ENCODE measurements around the gene EPS15. TPM values are rescaled to one million over a fixed set of nuclear protein-coding genes. Genes with fewer than 3 reads are reported as not detected.

Gene EPS15
- total and polyA plus RNA-seq, 2 experiments from 2014 or later = 26.9 to 41.1 TPM

DNA sequence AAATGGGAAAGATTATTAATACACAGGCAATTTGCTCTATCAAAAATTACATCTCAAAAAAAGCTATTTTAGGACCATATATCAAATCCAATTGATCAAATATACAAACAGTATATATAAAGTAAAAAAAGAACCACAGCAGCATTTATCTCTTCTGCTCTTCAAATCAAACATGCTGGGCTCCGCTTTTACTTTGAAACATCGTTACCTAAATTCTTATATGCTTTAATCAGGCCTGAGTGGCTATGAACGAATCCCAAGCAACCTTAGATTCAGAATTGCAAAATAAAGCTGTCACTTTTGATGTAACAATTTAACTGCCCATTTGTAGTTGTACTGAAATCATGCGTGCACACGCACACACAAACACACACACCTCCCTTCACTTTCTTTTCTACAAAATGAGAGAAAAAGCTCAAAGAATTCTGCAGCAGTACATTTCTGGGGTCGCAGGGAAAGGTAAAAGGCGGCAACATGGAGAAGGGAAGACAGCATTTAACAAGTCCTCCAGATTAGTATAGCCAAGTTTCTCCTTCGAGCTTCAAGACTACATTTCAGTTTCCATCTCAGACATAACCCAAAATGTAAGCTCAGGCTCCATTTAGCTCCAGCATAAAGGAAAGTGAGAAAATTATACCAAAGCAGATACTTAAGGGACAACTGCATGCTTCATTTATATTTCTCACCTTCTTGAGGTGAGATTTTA, 96.5 kb downstream of the EPS15 start:
- Histone ChIP-seq H3K9me3 (ENCODE audit: low read depth) (no peaks in the 10 kb centered on the region), H3K9me2 (ENCODE audit: insufficient read depth) (no peaks in the 10 kb centered on the region), H3K27me3 (replicated peaks; ENCODE audit: insufficient read depth) (no peaks in the 10 kb centered on the region), H3K79me2 (ENCODE audit: insufficient read depth) (no peaks in the 10 kb centered on the region), H3K4me2 (ENCODE audit: unreplicated experiment) (no peak overlapping the region), H2AFZ (peak overlapping the region; percentile 40), H3K4me3 (no peak overlapping the region), H3F3A (ENCODE audit: insufficient read depth) (0 out of 2 replicates have a peak, but pooled peaks cover 4% of the 10 kb centered on the region), H3K36me3 (ENCODE audit: low read depth) (peaks cover 6% of the 10 kb centered on the region; the same call in 1 of the 2 replicates), H3K27ac (no peak overlapping the region; the same call in 1 of the 2 replicates), H4K20me1 (ENCODE audit: insufficient read depth) (no peaks in the 10 kb centered on the region), H3K9ac (no peak overlapping the region), H3K4me1 (ENCODE audit: insufficient read depth) (peaks cover 17% of the 10 kb centered on the region)
- in situ Hi-C loops (cut with MboI) = no loop called here
- 68 to 75% methylated on average over 8 of the region's 8 CpGs for WGBS, 2 experiments (ENCODE audit: low coverage in 1 of 2, low lambda C conversion rate in 2 of 2, missing lambda C conversion rate in 2 of 2)
- no peak for TF ChIP-seq EZH2 (IDR thresholded peaks at IDR 0.05; ENCODE audit: insufficient read depth, poor library complexity, severe bottlenecking)
- TF ChIP-seq EZH2phosphoT487 (IDR thresholded peaks at IDR 0.05; ENCODE audit: insufficient read depth, low read depth) = no peak
- no peak for DNase-seq

DNA sequence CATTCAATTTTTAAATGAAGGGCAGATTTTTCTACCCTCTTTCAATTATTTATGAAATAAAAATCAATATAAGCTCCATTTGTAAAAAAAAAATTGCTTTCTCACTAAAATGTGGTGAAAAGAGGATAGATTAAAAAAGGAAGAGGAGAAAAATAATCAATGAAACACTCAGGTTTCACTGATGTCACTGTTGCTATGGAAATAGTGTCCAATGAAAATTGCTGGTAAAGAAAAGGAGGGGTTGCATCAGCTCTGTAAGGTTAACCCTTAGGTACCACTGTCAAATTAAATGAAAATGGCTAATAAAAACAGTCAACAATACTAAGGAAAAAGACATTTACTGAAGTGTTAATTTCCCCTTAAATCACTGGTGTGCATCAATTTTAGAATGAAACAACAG, 97.1 kb downstream of the EPS15 start:
- Histone ChIP-seq H3K36me3 (ENCODE audit: low read depth) (0 out of 2 replicates have a peak, but pooled peaks cover 6% of the 10 kb centered on the region), H4K20me1 (ENCODE audit: insufficient read depth) (no peaks in the 10 kb centered on the region), H2AFZ (peak overlapping the region; percentile 40), H3K4me1 (ENCODE audit: insufficient read depth) (peaks cover 23% of the 10 kb centered on the region), H3F3A (ENCODE audit: insufficient read depth) (0 out of 2 replicates have a peak, but pooled peaks cover 4% of the 10 kb centered on the region), H3K9me3 (ENCODE audit: low read depth) (no peaks in the 10 kb centered on the region), H3K4me3 (peak overlapping the region; percentile 60), H3K9ac (peak overlapping the region; percentile 52), H3K9me2 (ENCODE audit: insufficient read depth) (no peaks in the 10 kb centered on the region), H3K27me3 (replicated peaks; ENCODE audit: insufficient read depth) (no peaks in the 10 kb centered on the region), H3K79me2 (ENCODE audit: insufficient read depth) (no peaks in the 10 kb centered on the region), H3K4me2 (ENCODE audit: unreplicated experiment) (peak overlapping the region; percentile 71), H3K27ac (peak overlapping the region; percentile 22)
- in situ Hi-C loops (cut with MboI) = no loop called here
- peak; percentile 78 for DNase-seq
- TF ChIP-seq EZH2 (IDR thresholded peaks at IDR 0.05; ENCODE audit: insufficient read depth, poor library complexity, severe bottlenecking) = no peak
- no peak for TF ChIP-seq EZH2phosphoT487 (IDR thresholded peaks at IDR 0.05; ENCODE audit: insufficient read depth, low read depth)

DNA sequence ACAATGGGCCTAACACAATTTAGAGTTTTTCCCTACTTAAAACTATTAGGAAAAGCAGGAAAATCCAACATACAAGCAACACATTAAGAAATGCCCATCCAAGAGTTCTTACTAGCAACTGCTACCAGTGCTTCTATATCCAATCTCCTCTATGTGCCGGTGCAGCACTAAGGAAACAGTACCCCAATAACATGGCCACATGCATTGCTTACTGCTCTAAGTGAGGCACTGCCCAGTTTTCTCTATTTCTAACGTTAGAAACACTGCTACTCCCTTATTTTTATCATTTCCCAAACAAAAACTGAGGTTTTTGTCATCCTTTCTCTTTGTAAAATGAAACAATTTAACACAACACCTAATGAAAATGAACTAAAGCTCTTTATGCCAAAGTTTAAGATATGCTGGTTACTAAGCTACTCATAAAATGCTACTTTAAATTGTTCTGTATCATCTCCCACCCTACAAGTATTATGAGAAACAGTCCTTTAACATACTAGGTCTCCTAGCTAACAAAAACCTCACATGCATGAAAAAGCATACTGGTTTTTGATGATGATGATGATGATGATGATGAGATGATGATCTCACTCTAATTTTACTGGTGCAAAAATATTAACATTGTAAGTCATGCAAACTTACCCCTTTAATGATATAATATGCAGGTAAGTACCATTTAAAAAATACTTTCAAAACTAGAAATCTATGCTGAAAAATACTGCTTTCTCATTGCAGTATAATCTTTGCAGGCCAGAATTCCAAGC, 98.0 kb downstream of the EPS15 start:
- Histone ChIP-seq H2AFZ (no peak overlapping the region), H3K79me2 (ENCODE audit: insufficient read depth) (no peaks in the 10 kb centered on the region), H3K4me1 (ENCODE audit: insufficient read depth) (peaks cover 23% of the 10 kb centered on the region), H3K9me3 (ENCODE audit: low read depth) (no peaks in the 10 kb centered on the region), H3K36me3 (ENCODE audit: low read depth) (0 out of 2 replicates have a peak, but pooled peaks cover 6% of the 10 kb centered on the region), H3F3A (ENCODE audit: insufficient read depth) (0 out of 2 replicates have a peak, but pooled peaks cover 4% of the 10 kb centered on the region), H3K4me2 (ENCODE audit: unreplicated experiment) (peak overlapping the region; percentile 71), H3K9ac (peak overlapping the region; percentile 52), H3K4me3 (peak overlapping the region; percentile 60; the same call in 1 of the 2 replicates), H4K20me1 (ENCODE audit: insufficient read depth) (no peaks in the 10 kb centered on the region), H3K27ac (peak overlapping the region; percentile 22; the same call in 1 of the 2 replicates), H3K27me3 (replicated peaks; ENCODE audit: insufficient read depth) (no peaks in the 10 kb centered on the region), H3K9me2 (ENCODE audit: insufficient read depth) (no peaks in the 10 kb centered on the region)
- in situ Hi-C loops (cut with MboI) = no loop called here
- no peak for DNase-seq
- TF ChIP-seq EZH2 (IDR thresholded peaks at IDR 0.05; ENCODE audit: insufficient read depth, poor library complexity, severe bottlenecking) (no peak), EZH2phosphoT487 (IDR thresholded peaks at IDR 0.05; ENCODE audit: insufficient read depth, low read depth) (no peak)
- WGBS, 2 experiments (ENCODE audit: low coverage in 1 of 2, low lambda C conversion rate in 2 of 2, missing lambda C conversion rate in 2 of 2) = 71 to 84% methylated on average over 2 of the region's 2 CpGs

DNA sequence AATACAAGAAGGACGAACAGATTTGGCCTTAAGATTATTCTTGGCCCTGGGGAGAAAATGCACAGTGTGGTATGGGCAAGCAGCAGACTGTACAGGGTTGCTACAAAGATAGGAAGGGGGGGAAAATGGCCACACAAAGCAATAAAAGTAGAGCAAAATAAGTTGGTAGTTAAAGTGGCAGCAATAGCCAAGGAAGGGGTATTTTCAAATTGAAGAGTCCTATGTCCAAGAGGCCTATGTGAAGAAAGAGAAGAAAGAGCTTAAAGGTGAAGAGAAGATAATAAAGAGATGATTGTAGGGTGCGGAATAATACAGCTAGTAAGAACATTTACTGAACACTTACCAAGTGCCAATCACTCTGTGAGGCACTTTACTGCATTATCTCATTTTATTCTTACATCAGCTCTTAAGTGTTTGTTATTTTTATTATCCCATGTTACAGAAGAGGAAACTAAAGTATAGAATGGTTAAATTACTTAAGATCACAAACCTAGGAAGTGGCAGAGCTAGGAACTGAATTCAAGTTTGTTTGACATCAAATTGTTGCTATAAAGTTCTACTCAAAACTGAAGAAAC, 100.6 kb downstream of the EPS15 start:
- H3K9ac ChIP-seq = no peak overlapping the region
- 100% methylated on average over 2 of the region's 2 CpGs for WGBS, 2 experiments (ENCODE audit: low coverage in 1 of 2, low lambda C conversion rate in 2 of 2, missing lambda C conversion rate in 2 of 2)
- H3K4me1 ChIP-seq (ENCODE audit: insufficient read depth) = peaks cover 17% of the 10 kb centered on the region
- no peaks in the 10 kb centered on the region for H3K9me2 ChIP-seq (ENCODE audit: insufficient read depth)
- TF ChIP-seq EZH2 (IDR thresholded peaks at IDR 0.05; ENCODE audit: insufficient read depth, poor library complexity, severe bottlenecking) (no peak), EZH2phosphoT487 (IDR thresholded peaks at IDR 0.05; ENCODE audit: insufficient read depth, low read depth) (no peak)
- no peak overlapping the region for H3K27ac ChIP-seq
- H3K27me3 ChIP-seq (replicated peaks; ENCODE audit: insufficient read depth) = no peaks in the 10 kb centered on the region
- H4K20me1 ChIP-seq (ENCODE audit: insufficient read depth) = no peaks in the 10 kb centered on the region
- no peak overlapping the region for H3K4me3 ChIP-seq
- no peaks in the 10 kb centered on the region for H3F3A ChIP-seq (ENCODE audit: insufficient read depth)
- no peak for DNase-seq
- H3K79me2 ChIP-seq (ENCODE audit: insufficient read depth) = no peaks in the 10 kb centered on the region; the same call in 1 of the 2 replicates
- 0 out of 2 replicates have a peak, but pooled peaks cover 6% of the 10 kb centered on the region for H3K36me3 ChIP-seq (ENCODE audit: low read depth)
- in situ Hi-C loops (cut with MboI) = no loop called here
- H3K4me2 ChIP-seq (ENCODE audit: unreplicated experiment) = no peak overlapping the region
- H3K9me3 ChIP-seq (ENCODE audit: low read depth) = no peaks in the 10 kb centered on the region
- H2AFZ ChIP-seq = no peak overlapping the region

All from GM23248 (cell line).